Caco-2 (cell line): ENCODE results near the gene F10. TPM values are rescaled to one million over a fixed set of nuclear protein-coding genes. Genes with fewer than 3 reads are reported as not detected.

Experiments used
- BruUV-seq: library from RNA; stranded (reverse); fragments of 400-500 nt; replicated peaks from 2 replicates; lab custom pipeline; 2021; lab: Mats Ljungman, UMichigan
- CTCF ChIA-PET: fragments of 300-600 bp; sonication (Branson Sonifier 250); formaldehyde crosslinking; loops from one replicate; lab custom pipeline; 2022; ENCODE audit warnings: antibody characterized with exemption; lab: Charles Lee
- POLR2A ChIA-PET: fragments of 300-600 bp; sonication (Branson Sonifier 250); formaldehyde crosslinking; loops from one replicate; lab custom pipeline; 2022; ENCODE audit warnings: antibody characterized with exemption; lab: Charles Lee
- DNase-seq, 2 experiments: peaks; one replicate each; pipeline versions ENCODE4 v3.0.0 to v3.0.0-alpha.2; 2020 to 2022
- H3K27me3 ChIP-seq: replicated peaks from 2 replicates; pipeline ENCODE4 v1.6.0; 2011; ENCODE audit warnings: low read length; ENCODE audit not compliant: control insufficient read depth, insufficient read depth
- H3K36me3 ChIP-seq: 2 replicates; pipeline ENCODE4 v1.5.1; 2011; ENCODE audit warnings: low read length; ENCODE audit not compliant: control insufficient read depth, insufficient read depth
- H3K4me1 ChIP-seq: fragments of 250-450 bp; sonication (Bioruptor Pico); 2 replicates; pipeline ENCODE4 v1.5.1; 2020; ENCODE audit warnings: mild to moderate bottlenecking
- H3K4me3 ChIP-seq: 2 replicates; pipeline ENCODE4 v1.5.1; 2011; ENCODE audit warnings: low read depth, mild to moderate bottlenecking, control low read depth, low read length
- H3K9me3 ChIP-seq: fragments of 250-450 bp; sonication (Bioruptor Pico); 2 replicates; pipeline ENCODE4 v1.5.1; 2020; ENCODE audit warnings: mild to moderate bottlenecking, moderate library complexity
- H3K27ac Mint-ChIP-seq: one replicate; pipeline ENCODE4 v1.8.0; 2022; ENCODE audit warnings: mixed read lengths; ENCODE audit not compliant: unreplicated experiment
- H3K27me3 Mint-ChIP-seq: one replicate; pipeline ENCODE4 v1.8.0; 2022; ENCODE audit warnings: mixed read lengths; ENCODE audit not compliant: insufficient read depth, unreplicated experiment
- H3K36me3 Mint-ChIP-seq: one replicate; pipeline ENCODE4 v1.8.0; 2022; ENCODE audit warnings: mild to moderate bottlenecking, mixed read lengths; ENCODE audit not compliant: insufficient read depth, unreplicated experiment
- H3K4me1 Mint-ChIP-seq: one replicate; pipeline ENCODE4 v1.8.0; 2022; ENCODE audit warnings: low read depth, mixed read lengths; ENCODE audit not compliant: unreplicated experiment
- H3K4me3 Mint-ChIP-seq: one replicate; pipeline ENCODE4 v1.8.0; 2022; ENCODE audit warnings: mild to moderate bottlenecking, moderate library complexity, mixed read lengths; ENCODE audit not compliant: unreplicated experiment
- H3K9me3 Mint-ChIP-seq: one replicate; pipeline ENCODE4 v1.8.0; 2022; ENCODE audit warnings: mixed read lengths; ENCODE audit not compliant: unreplicated experiment
- CTCF ChIP-seq, 2 experiments: fragments of 200-600 bp in 1 of 2; IDR thresholded peaks; 1 replicate in 1 of 2; 2 replicates in 1 of 2; pipeline versions ENCODE4 v1.5.1 to v1.8.0; 2011 to 2022; ENCODE audit warnings: antibody characterized with exemption in 1 of 2, control low read depth in 1 of 2, inconsistent platforms in 1 of 2, low read depth in 1 of 2, low read length in 1 of 2, mild to moderate bottlenecking in 1 of 2, moderate library complexity in 1 of 2; ENCODE audit not compliant: insufficient read depth in 1 of 2, severe bottlenecking in 1 of 2, unreplicated experiment in 1 of 2
- intact Hi-C: fragments of 100-400 bp; cut with micrococcal nuclease; formaldehyde crosslinking; loops from one replicate; pipeline ENCODE4 v1.10.0; 2022; ENCODE audit not compliant: unreplicated experiment
- total RNA-seq: library from RNA; stranded (reverse); gene quantifications from 2 replicates; pipeline ENCODE4 v1.2.3, GENCODE V29; 2022

The F10 gene
- total RNA-seq, 1 experiment from 2014 or later, result 34.3 TPM

- no peak for DNase-seq
- TF ChIP-seq CTCF (IDR thresholded peaks at IDR 0.05; ENCODE audit: insufficient read depth in 1 of 2, low read depth in 1 of 2, low read length in 1 of 2, severe bottlenecking in 1 of 2, unreplicated experiment in 1 of 2), result no peak
- Mint-ChIP-seq H3K27ac (no peak overlapping the region), H3K4me1 (no peaks in the 10 kb centered on the region), H3K36me3 (no peaks in the 10 kb centered on the region), H3K27me3 (no peaks in the 10 kb centered on the region), H3K9me3 (no peaks in the 10 kb centered on the region), H3K4me3 (no peak overlapping the region)
- no TSS peak for BruUV-seq
- Histone ChIP-seq H3K27me3 (no peaks in the 10 kb centered on the region), H3K36me3 (no peaks in the 10 kb centered on the region; the same call in 1 of the 2 replicates), H3K4me1 (no peaks in the 10 kb centered on the region), H3K4me3 (no peak overlapping the region), H3K9me3 (no peaks in the 10 kb centered on the region)
- intact Hi-C loops, result no loop called here
- CTCF ChIA-PET, result no interaction called here
- POLR2A ChIA-PET, result no interaction called here
Observed at GRCh38 chr13:113145911-113146598, 23.5 kb downstream of the F10 start.

- Histone ChIP-seq H3K36me3 (no peaks in the 10 kb centered on the region; the same call in 1 of the 2 replicates), H3K4me3 (no peak overlapping the region), H3K9me3 (no peaks in the 10 kb centered on the region), H3K4me1 (no peaks in the 10 kb centered on the region), H3K27me3 (no peaks in the 10 kb centered on the region)
- Mint-ChIP-seq H3K27ac (no peak overlapping the region), H3K36me3 (no peaks in the 10 kb centered on the region), H3K9me3 (no peaks in the 10 kb centered on the region), H3K4me3 (no peak overlapping the region), H3K27me3 (no peaks in the 10 kb centered on the region), H3K4me1 (no peaks in the 10 kb centered on the region)
- DNase-seq, result no peak
- POLR2A ChIA-PET, result no interaction called here
- BruUV-seq, result no TSS peak
- CTCF ChIA-PET, result no interaction called here
- TF ChIP-seq CTCF (IDR thresholded peaks at IDR 0.05; ENCODE audit: insufficient read depth in 1 of 2, low read depth in 1 of 2, low read length in 1 of 2, severe bottlenecking in 1 of 2, unreplicated experiment in 1 of 2), result no peak
- intact Hi-C loops, result no loop called here
Observed at GRCh38 chr13:113146750-113147149, 24.2 kb downstream of the F10 start.

- no peak overlapping the region for H3K4me3 Mint-ChIP-seq
- no peaks in the 10 kb centered on the region for H3K36me3 Mint-ChIP-seq
- H3K4me1 ChIP-seq, result no peaks in the 10 kb centered on the region
- no peaks in the 10 kb centered on the region for H3K27me3 ChIP-seq
- no peak for TF ChIP-seq CTCF (IDR thresholded peaks at IDR 0.05; ENCODE audit: insufficient read depth in 1 of 2, low read depth in 1 of 2, low read length in 1 of 2, severe bottlenecking in 1 of 2, unreplicated experiment in 1 of 2)
- no peaks in the 10 kb centered on the region for H3K9me3 Mint-ChIP-seq
- BruUV-seq, result no TSS peak
- CTCF ChIA-PET, result no interaction called here
- H3K36me3 ChIP-seq, result no peaks in the 10 kb centered on the region; the same call in 1 of the 2 replicates
- POLR2A ChIA-PET, result no interaction called here
- peaks cover 2% of the 10 kb centered on the region for H3K4me1 Mint-ChIP-seq
- no peaks in the 10 kb centered on the region for H3K9me3 ChIP-seq
- no peaks in the 10 kb centered on the region for H3K27me3 Mint-ChIP-seq
- intact Hi-C loops, result no loop called here
- no peak overlapping the region for H3K4me3 ChIP-seq
- no peak for DNase-seq
- peak overlapping the region; percentile 4 for H3K27ac Mint-ChIP-seq
Observed at GRCh38 chr13:113147206-113147605, 24.6 kb downstream of the F10 start.
